COLO668 (cell line): Measurements from ENCODE around the gene BIRC7.

Source experiments
- DNase-seq: peaks from one replicate; lab custom pipeline; 2025; ENCODE audit not compliant: unreplicated experiment; lab: John Stamatoyannopoulos, UW

Gene BIRC7

DNA sequence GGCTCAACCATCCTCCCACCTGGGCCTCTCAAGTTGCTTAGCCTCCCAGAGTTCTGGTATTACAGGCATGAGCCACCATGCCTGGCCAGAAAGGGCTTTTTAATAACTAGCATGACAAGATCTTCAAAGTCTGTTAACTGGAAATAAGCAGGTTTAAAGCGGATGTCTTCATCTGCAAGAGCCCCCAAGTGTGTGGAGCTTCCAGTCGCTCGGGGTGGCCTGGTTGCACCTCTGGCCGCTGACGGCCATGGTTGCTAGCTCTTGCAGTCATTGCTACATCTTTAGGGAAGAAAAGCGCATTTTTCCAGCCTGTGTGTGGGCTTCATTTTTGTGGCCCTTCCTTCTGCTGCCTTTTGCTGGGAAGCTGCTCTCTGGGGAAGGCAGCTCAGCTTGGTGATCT, 44.7 kb downstream of the BIRC7 start:
- no peak for DNase-seq

DNA sequence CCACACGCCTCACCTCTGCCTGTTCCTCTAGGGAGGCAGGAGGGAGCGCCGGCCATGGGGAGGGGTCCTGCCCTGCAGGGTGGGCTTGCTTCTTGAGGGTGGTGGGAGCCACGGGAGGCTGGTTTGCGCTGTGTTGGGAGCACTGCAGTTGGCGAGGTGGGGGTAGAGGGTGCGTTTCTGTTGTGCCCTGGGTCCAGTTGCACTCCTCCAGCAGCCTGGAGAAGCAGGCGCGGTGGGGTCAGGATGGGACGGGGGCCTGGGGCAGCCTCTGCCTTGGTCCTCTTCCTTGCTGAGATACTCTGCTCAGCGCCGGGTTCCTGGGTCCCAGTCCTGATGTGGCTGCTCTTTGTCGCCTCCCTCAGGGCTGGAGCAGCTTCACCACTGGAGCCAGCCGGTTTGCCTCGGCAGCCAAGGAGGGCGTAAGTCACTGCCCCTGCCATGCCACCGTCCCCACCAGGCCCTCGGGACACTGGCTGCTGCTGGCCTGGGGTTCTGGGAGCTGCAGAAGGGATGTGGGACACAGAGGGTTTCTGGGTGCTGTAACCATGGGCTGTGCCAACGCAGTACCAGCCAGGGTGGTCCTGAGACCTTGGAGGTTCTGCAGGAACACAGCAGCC, 45.3 kb downstream of the BIRC7 start:
- no peak for DNase-seq

DNA sequence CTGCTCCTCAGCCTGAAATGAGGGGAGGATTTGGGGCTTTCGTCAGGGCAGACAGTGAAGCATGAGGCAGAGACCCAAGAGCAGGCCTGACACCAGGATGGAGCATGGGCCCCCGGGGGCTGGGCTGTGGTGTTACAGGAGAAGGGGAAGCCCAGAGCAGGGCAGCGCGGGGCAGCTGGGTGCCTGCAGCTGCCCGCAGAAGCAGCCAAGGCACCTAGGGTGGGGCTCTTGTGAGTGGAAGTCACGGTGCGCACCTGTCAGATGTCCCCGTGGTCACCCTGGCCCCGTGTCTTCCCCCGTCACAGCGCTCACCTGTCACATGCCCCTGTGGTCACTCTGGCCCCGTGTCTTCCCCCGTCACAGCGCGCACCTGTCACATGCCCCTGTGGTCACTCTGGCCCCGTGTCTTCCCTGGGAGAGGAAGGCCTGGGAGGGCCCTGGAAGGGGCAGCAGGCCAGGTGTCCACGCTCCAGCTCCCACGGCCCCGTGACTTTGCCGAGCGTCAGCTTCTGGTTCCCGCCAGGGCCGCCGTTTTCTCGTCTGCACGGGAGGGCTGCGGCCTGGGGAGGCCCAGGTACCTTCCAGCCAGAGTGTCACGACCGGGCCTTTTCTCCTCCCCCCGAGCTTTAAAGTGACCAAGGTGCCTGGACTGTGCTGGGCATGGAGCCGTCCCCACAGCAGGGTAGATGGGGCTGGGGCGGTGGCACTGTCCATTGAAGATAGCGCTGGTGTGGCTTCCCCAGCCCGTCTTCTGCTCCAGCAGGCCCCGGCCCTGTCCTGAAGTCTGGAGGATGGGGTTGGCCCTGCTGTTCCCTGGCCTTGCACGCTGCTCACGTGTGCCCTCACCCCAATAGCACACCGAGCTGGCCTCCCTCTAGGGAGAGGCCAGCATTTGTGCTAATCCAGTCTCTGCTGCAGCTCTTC, 46.3 kb downstream of the BIRC7 start:
- no peak for DNase-seq

DNA sequence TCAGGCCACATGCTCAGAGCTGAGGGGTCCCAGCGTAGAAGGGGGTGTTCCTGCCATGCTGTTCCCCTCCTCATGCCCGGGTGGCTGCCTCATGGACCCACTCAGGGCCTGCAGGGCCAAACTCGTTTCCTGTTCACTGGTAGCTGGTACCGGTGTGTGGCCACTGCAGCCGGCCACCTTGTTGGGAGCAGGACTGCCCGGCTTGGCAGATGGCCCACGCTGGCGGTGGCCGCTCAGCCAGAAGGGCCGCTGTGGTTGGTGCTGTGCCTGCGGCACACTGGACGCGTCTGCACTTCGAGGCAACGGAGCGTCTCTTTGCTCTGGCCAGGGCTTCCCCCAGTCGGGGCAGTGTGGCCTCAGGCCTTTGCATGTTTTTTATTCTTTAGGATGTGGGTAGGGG, 47.2 kb downstream of the BIRC7 start:
- DNase-seq = no peak

DNA sequence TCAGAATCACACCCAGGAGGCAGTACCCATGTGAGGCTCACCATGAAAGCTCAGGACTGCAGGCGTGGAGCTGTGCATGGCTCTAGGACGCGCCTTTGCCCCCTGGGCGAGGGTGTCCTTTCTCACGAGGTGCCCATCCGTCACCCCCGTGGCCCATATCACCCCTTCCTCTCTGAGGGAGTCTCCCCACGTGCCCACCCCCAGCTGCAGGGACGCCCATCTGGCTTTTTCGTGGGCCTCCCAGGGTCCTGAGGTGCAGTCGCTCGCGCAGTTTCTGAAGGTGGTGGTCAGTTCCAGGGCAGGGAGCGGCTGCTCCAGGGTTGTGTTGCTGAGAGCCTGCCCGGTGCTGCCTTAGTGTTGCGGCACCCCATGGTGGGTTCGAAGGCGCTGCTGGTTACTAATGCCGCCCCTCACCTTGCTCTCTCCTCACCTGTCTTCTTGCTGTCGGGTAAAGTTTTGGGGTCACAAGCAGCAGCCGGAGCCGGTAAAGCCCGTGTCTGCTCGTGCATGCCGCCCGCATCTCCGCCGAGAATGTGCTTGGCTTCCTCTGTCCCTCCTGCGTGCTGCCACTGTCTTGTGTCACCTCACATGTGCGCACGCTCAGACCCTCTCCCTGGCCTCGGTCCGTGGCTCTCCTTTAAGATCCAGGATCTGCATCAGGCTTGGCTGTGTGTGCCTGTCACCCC, 47.8 kb downstream of the BIRC7 start:
- DNase-seq = no peak

DNA sequence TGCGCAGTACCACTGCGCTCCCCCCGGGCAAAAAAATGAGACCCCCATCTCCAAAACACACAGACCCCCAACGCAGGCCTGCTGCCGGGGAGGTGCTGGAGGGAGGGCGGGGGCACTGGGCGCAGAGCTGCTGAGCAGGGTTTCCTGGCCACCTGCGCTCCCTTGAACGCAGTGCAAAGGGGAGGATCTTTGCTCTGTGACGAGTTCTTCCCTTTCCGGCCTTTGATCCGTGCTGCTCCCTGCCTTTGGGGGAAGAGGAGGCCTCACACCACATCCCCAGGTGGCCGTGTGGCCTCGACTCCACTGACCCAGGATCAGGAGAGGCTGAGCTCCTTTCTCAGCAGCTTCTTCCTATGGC, 48.4 kb downstream of the BIRC7 start:
- DNase-seq = no peak

DNA sequence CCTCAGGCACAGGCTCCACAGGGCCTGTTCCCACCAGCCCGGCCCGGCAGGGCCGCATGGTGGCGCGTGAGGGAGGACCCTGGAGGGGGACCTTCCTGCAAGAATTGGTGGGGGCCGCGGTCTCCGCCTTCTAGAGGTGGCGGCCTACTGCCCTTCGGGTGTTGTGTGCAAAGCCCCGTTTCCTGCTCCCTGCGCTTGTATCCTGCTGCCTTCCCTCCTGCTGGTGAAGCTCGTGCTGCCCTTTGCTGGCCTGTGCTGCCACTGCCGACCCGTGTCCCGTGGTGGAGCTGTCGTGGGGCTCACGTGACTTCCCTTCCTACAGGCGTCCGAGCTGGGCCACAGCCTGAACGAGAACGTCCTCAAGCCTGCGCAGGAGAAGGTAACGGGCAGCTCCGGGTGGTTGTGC, 48.8 kb downstream of the BIRC7 start:
- no peak for DNase-seq

DNA sequence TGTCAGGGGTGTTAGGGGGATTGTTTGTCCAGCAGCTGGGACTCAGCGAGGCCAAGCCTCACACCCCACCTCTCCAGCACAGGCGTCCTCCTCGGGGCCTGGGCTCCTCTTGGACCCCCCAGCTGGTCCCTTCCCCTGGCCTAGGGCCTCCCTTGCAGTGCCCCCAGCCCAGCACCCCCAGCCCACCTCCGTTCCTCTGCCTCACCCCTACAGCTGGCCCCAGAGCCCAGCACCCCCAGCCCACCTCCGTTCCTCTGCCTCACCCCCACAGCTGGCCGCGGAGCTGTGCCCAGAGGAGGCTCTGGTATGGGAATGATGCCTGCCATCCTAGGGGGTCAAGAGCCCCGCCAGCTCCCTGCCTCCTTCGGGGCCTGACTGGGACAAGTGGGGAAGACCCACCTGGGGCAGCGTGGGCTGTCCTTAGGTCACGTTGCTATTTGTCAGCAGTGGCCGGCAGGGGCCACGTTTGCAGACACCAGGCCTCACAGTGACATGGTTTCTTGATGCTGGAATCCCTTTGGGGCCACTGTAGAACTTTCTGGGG, 49.3 kb downstream of the BIRC7 start:
- no peak for DNase-seq

DNA sequence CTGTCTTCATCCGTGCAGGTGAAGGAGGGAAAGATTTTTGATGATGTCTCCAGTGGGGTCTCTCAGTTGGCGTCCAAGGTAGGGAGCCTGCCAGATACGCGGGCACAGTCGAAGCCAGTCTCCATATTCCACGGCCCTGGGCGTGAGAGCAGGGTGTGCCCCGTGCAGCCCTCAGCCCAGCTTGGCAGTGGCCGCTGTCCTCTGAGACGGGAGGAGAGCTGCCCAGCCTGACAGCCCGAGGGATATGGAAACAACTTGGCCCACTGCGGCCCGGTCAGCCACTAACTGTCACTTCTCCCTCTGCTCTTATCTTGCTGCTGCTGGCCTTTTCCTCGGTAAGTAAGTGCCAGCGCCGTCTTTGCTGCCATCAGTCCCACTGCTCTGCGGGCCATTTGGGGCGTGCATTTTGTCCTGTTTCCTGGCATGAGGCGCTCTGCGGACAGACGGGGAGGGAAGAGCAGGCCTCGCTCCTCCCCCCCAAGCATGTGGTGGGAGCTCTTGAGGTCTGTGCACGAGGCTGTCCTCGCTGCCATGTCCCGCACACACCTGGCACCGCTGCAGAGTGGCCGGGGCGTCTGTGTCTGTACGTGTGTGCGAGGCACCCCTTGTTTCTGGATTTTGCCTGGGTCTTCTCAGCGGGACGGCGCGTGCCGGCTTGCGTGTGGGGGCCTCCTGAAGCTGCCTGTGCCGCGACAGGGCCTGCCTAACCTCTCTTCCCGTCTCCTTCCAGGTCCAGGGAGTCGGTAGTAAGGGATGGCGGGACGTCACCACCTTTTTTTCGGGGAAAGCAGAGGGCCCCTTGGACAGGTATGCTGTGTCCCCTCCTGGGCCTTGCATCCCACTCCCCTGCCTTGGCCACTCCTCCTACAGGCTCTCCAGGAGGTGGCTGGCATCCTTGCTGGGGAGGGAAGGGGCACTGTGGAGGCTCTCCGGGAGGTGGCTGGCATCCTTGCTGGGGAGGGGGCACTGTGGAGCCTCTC, 50.2 kb downstream of the BIRC7 start:
- DNase-seq = no peak

DNA sequence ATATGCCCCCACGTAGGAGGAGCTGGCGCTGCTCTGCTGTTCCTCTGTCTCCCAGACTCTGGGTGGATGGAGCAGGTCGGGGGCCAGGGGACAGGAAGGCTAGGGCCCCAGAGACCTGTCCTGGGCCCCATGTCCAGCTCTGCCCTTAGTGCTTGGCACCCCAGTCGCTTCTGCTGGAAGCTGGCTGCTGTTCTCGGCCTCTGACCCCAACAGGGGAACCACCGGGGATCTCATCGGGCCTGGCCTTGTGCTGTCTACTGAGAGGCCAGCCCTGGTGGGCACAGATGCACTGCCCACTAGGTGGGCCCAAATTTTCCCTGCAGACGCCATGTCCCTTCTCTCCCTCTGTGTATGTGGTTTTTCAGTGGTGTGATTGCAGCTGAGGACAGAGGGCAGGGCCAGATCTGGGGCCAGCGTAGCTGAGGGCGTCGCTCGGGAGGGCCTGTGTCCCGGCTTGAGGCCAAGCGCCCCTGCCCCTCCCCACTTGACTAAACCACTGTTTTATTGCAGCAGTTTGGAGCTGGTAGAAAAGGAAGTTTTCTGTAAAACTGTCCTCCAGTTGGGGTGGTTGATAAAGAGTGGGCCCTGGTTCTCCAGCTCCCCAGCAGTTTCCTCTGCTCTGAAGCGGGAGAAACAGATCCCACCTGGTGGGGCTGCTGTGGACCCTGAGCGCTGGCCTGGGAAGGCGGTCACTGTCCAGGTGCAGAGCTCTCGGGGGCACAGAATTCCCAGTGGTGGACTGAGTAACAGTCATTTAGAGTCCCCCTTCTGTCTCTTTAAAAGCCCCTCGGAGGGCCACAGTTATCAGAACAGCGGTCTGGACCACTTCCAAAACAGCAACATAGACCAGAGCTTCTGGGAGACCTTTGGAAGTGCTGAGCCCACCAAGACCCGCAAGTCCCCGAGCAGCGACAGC, 51.3 kb downstream of the BIRC7 start:
- DNase-seq = no peak

DNA sequence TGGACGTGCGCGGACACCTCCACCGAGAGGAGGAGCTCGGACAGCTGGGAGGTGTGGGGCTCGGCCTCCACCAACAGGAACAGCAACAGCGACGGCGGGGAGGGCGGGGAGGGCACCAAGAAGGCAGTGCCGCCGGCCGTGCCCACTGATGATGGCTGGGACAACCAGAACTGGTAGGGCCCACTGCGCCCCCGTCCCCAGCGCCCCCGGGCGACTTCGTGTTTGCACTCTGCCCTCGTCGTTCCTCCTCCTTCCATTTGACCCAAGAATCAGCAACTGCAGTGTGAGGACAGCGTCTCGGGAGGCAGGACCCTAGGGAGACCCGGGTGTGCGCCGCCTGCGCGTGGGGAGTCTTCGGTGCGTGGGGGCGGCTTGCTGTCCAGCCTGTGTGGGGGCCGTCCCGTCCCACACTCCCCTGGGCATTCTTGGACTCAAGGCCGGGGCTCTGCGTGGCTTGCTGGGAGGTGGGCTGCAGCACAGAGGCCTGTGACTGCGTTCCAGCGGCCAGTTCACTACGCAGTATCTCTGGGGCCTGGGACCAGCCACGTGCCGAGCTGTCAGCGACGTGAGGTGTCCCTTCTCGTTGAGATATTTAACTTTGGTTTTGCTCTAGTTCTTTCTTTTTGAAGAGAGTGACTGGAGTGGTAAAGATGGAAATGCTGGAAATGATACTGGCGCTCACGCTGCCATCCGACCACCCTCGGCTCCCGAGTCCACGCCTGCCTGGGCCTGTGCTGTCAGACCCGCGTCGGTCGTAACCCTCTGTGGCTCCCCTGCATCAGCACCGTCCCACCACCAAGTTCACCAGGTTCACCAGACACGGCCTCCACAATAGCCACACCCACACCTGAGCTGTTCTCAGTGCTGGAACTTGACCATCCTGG, 52.2 kb downstream of the BIRC7 start:
- DNase-seq = no peak

DNA sequence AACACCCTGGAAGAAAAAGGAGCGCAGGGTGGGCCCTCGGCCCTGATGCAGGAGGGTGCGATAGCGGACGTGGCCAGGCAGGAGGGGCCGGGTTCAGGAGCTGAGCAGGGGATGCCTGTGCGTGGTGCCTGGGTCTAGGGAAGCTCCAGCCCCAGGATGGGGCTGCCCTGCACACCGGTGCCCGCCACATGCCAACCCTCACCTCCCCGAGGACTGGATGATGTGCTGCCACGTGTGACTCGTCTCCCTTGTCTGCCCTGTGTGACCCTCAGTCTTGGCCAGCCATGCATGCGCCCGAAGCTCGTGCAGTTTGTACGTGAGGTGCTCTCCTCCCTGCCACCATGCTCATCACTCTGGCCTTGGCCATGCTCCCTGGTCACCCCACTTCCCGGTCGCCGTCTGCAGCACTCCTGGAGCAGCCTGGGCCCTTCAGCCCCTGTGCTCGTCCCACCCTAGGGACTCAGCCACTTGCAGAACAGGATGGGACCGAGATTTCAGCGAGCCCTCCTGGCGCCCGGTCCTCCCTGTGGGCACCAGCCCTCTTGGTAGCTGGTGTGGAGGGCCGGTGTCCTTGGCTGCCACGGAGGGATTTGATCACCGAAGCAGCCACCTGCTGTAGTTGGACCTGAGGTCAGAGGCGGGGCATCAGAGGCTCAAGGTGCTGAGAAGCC, 53.0 kb downstream of the BIRC7 start:
- no peak for DNase-seq

DNA sequence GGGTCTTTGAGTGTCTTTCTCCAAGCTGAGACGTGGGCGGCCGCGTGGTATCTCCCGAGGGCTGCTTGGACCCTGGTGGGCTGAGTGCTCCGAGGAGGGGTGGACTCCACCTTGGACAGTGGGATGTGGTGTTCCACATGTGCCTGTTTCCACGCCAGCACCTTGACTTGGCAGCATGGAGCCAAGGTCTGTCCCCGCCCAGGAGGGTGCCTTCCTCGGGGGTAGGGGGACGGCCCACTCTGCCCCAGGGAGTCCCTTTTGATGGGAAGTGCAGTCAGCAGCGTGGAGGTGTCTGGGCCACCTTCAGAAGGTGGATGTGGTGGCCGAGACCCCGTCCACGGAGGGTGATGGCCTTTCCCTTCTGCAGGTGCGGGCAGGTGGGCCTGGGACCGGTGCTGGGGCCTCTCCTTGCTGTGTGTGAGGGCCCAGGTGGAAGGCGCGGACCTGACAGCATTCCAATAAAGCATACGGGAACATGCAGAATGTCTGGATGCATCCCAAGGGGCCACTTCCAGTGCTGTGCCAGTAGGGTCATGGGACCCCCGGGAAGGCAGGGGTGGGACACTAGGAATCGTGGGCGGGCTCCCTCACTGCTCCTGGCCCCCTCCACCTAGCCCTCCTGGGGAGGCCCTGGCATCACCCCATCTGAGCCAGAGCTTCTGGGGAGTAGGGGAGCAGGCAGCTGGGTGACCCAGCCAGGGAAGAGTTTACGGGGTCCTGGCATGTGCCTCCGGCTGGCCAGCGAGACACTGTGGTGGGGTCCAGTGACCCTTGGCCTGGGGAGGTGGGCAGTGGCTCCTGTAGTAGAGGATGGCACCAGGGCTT, 53.8 kb downstream of the BIRC7 start:
- no peak for DNase-seq
